ENCODE data around the gene WASL.
"Not testable (repeated sequence)": the region's sequence is repeated elsewhere in the genome, so short reads cannot be mapped to it uniquely, and the experiment has no call there.

WASL gene

DNA sequence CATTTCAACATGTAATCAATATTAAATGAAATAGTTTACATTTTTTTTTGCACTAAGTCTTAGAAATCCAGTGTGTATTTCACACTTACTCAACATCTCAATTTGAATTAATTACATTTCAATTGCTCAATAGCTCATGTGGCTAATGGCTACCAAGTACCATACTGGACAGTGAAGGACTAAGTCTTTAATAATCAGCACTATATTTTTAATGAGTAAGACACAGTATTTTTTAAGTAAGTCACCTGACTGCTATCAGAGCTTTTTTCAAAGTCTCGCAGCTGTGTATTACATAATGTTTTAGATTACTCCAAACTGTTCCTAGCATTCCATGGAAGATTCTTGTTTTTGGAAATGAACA, 19.6 kb downstream of the WASL start:
- no peak for DNase-seq

DNA sequence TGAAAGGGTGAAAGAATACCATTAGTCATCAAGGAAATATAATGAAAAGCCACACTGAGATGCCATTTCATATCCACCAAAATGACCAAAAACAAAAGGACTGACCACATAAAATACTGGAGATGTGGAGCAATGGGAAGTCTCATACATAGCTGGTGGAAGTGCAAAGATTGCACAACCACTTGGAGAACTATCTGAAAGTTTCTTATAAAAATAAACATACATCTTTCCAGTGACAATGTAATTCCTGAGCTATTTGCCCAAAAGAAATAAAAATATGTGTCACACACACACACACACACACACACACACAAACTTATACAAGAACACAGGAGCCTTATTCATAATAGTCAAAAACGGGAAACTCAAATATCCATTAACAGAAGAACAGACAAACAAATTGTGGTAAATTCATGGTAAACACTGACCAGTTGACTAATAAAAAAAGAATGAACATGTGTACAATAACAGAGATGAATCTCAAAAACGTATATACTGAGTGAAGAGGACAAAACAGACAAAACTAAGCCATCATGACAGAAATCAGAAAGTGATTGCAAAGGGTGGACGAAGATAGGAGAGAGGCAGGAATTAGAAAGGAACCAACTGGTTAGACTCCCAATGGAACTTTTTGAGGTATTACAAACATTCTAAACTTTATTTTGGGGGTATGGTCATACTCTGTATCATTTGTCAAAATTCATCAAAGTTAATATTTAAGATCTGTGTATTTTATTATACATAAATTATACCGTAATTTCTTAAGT, 21.5 kb downstream of the WASL start:
- DNase-seq: no peak

DNA sequence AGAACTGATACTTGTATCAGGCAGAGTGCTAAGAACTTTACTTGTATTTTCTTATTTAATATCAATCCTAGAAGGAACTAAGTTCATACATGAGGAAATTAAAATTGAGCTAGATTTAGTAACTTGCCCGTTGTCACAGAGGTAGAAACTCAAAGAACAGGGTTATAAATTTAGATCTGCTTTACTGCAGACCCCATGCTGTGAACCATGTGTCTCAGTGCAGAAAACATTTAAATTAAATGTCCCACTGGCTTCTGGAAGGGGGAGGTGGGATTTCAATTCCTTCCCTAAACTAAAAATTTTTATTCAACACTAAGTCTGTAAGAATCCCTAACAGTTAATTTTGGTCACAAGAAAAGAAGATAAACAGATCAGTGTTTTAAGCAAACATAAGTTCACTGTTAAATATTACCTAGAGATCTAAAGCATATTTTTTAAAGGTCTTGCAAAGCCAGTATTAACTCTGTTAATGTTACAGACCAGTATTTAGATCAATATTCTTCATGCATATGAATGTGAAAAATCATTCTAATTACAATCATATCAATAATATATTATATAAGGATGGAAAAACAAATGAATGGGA, 23.1 kb downstream of the WASL start:
- no peak for DNase-seq

DNA sequence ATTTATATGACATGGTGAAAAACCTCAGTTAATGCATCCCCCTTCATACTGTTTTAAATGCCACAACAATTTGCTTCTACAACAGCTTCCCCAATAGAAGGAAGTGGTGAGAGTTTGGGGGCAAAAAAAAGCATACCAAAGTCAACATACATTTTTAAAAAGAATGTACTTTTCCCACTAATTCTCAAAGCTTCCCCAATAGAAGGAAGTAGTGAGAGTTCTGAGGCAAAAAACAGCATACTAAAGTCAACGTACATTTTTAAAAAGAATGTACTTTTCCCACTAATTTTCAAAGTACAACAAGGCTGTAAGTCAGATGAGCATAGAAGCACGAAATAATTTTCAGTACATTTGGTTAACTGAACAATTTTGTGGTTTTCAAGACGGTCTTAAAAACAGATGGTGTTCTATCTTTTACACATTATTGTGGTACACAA, 24.0 kb downstream of the WASL start:
- DNase-seq: no peak

DNA sequence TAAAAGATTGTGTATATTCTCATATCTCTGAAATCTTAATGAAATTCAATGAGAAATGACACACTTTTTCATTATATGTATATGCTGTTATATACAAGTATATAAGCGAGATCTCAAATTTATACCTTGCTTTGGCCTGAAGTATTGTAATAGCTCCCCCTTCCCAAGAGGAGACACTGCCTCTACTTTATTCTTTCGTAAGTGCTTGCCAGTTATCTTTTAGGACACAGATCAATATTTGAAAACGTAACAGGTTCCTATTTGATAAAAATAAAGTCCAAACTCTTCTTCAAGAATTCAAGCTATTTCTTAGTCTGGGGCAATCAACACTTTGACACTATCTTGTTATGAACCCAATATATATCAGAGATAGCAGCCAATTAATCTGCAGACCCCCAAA, 24.9 kb downstream of the WASL start:
- no peak for DNase-seq

DNA sequence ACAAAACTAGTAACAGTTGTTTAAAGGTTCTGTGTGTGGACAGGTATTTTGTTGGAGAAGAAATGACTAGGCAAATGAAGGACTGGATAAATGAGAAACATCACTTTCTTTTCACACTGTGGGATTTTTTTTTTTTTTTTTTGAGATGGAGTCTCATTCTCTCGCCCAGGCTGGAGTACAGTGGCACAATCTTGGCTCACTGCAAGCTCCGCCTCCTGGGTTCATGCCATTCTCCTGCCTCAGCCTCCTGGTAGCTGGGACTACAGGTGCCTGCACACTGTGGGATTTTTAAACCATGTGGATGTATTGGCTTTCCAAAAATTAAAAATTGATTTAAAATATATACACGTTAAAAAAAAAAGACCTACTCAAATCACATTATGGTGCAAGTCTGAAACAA, 28.3 kb downstream of the WASL start:
- DNase-seq: not testable (repeated sequence)

DNA sequence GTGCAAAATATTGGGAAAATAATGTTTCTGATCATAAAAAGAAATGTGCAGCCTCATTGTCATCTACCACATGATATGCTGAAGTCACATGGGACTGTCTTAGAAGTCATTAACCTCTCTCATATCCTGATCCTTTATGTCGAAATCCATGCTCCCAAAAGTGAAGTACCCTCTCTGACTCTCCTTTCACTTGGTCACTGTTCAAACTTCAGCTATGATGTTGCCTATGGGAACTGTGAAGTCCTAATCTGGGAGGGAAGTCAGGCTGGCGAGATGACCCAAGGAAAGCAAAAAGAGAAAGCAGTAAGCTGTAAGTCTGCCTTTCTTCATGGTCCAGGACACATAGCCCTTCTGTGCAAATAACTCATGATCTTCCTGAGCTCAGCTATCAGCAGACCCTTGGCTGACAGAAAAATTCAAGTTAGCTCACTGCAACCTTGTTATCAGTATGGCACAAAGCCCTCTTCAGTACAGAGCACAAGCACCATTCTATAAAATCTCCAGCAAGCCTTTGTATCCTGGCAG, 29.5 kb downstream of the WASL start:
- DNase-seq: no peak

DNA sequence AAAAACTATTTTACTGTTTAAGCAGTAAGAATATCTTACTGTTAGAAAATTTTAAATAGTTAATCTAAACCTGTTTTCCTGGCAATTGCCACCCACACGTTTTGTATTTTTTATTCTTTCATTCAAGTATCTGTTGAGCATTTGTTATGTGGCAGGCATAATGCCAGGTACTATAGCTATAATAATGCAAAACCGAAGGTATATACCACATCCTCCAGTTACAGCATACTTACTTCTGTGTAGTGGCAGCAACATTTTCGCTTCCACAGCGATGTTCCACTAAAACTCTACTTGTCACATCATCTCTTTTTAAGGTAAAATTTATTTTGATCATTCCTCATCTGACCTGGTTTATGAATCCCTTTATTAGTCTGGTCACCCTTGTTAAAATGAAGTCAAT, 30.0 kb downstream of the WASL start:
- no peak for DNase-seq

DNA sequence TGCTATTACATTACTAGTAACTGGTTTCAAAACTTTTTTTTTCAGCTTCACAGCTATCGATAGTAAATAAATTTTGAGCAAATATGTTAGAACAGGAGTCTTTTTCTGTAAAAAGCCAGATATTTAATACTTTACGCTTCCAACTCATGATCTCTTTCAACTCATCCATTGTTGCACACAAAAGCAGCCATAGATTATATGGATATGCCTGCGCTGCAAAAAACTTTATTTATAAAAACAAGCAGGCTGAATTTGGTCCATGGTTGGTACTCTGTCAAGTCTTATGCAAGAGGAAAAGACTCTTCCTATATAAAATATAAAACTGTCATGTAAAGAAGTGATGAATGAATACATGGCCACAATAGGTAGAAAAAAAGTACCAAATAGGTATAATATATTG, 31.1 kb downstream of the WASL start:
- DNase-seq: no peak

DNA sequence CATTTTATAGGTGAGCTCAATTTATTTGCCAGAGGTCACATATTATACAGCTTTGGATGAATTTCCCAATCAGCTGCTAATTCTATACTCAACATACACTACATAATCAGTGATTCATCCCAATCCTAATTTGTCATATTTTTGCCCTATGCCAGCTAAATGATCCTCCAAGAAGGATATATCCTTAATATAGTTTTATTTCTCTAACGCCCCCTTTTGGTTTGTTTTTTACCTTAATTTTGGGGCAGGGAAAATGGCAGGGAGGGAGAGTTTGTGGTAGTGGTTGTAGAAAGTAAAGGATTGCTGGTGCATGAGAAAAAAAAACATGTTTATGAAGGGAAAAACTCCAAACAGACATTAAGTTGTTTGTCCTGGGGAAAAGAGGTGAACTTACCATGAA, 31.9 kb downstream of the WASL start:
- DNase-seq: no peak

DNA sequence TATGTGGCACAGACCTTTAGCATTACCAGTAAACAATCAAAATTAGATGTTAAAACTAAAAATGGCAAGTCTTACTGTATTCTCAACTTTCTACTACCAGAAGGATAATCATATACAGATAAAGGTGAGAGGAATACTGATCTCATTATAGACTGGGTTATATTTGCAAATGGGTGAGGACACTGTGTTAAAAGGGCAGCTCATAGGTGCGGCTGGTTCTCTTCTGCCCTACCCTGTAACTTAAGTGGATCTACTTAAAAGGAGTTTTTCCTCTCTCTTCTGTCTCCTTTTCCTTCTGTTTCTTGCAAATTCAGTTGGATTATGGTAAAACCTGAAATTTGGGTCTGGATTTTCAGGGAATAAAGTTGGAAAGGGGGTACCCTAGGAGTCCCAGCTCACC, 33.0 kb downstream of the WASL start:
- DNase-seq: no peak

DNA sequence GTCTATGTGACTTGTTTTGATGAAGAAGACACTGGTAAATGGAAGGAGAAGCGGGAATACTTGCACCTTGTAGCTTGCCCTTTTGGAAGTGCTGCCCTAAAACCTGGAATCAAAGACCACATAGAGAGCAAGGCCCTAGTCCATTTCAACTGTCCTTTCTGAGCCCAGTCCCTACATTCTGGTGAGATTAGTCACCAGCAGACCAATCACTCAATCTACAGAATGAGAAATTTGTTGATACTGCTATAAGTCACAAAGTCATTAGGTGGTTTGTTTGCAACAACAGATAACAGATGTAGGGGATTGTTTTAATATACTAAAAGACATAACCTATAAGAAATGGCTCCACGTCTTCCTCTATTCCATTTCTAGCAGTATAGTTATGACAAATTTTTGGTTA, 33.6 kb downstream of the WASL start:
- no peak for DNase-seq

DNA sequence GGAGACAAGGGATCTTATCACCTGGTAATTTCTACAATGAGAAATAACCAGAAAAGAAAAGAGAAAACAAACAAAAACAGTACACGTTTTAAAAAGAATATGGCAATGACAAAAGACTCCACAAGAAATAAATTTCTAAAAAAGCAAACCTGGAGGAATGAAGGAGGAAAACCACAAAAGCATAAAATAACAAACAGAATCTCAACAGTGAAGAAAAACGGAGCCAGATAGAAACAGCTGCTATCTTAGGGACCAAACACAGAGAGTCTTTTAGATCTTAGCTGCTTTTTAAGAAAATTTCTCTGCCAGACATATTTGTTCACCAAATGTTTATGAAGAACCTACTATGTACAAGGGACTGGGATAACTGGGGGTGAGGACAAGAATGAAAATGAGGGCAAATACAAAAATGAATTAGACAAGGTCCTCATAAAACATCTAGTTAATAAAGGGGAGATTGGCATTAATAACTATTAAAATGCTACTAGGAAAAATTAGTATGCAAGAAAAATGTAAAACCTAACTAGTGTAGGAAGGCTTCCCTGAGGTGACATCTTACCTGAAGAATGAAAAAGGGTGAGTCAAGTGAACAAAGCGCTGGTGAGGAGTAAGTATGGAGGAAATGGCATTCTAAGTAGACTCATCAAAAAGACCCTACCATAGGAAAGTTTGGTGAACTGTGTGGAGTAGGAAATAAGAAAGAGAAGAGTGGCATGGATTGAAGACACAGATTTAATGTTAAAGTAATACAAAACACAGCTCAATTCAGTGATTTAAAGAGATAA, 34.3 kb downstream of the WASL start:
- DNase-seq: no peak

DNA sequence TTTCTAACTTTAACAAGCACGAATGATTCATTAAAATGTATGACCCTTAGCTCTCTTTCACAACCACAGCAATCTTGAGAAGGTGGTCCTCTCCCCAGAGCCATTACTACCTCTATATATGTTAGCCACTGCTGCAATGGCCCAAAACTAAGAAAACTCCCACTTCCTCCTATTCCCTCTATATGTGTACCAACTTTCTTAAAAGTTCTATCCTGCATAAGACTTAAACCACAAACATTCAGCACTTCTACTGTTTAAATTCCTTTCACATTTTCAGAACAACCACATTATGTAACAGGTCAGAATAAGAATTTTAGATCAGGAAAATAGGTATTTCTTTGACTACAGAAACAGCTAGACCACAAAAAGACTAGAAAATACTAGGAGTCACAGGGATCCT, 36.2 kb downstream of the WASL start:
- no peak for DNase-seq

DNA sequence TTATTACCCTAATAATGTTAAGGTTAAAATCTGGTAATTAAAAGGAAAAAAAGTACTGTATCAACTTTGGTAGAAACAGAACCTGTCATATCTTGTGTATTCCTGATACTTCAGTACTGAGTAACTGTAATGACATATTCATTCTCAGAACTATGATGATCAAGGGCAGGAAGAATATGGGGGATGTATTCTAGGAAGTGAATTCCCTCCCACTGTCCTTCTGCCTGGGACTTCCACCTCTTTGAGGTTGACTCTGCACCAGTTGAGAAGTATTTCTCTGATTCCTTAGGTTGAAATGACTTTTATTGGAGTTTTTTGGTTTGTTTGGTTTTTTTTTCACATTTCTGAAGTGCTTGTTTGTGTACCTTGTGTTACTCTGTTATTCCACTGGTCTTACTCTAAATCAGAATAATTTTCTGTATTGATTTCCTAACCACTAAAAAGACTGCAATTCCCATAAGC, 36.9 kb downstream of the WASL start:
- DNase-seq: no peak

DNA sequence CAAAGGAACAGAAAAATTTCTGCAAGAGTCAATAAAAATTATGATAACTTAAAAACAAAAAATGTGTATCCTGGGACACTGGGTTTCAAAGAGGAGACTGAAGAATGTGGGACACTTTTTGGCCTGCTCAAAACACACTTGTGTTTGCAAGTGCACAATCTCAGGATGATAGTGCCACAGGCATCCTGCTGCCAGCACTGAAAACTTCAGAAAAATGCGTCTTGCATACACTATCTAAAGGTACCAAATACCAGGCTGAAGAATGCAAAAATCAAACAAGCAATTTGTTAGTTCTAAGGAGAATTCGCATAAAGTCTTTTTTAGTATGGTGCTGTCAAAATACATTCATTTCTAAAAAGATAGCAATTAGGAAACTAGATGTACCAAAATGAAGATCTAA, 38.1 kb downstream of the WASL start:
- DNase-seq: no peak

DNA sequence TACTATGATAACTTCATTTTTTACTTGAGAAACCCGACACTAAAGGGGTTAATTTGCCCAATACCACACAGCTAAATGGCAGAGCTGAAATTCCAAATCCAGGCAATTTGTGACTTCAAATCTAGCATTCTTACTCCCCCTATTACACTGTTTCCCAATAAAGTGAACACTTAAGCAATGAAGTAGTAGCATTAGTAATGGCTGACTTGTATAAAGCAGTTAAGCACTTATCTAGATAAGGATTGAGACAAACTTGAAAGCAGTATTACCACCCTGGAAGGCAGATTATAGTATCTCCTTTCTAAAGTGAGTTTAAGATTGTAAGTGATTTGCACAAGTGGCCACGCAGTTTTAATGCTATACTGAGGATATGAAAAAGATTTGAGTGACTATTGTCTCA, 39.3 kb downstream of the WASL start:
- DNase-seq: no peak

DNA sequence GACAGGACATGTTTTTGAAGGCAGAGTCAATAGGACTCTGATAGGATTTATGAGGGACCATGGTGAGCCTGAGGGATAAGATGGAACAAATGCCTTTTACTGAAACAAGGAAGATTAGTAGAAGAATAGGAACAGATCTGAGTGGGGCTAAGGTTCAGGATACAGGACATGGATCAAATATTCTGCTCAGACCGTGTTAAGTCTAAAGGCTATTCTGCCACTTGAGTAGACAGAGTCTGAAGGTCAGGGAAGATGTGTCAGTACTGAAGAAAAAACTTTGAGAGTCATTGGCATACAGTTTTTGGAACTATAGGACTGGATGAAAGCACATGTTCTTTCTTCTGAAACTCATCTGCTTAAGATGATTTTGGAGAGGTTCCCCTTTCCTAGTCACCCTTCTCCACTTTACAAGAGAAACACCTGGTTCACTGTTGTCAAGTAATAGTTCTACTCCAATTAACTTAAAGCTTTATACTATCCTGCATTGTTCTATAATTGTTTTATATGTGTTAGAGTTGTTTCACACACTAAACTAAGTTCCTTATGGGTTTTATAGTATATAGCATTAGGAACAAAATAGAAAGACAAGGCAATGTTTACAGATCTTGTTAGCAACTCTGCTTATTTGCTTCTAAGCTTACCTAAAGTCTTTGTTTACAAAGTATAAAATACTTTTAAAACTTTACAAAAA, 43.4 kb downstream of the WASL start:
- no peak for DNase-seq

DNA sequence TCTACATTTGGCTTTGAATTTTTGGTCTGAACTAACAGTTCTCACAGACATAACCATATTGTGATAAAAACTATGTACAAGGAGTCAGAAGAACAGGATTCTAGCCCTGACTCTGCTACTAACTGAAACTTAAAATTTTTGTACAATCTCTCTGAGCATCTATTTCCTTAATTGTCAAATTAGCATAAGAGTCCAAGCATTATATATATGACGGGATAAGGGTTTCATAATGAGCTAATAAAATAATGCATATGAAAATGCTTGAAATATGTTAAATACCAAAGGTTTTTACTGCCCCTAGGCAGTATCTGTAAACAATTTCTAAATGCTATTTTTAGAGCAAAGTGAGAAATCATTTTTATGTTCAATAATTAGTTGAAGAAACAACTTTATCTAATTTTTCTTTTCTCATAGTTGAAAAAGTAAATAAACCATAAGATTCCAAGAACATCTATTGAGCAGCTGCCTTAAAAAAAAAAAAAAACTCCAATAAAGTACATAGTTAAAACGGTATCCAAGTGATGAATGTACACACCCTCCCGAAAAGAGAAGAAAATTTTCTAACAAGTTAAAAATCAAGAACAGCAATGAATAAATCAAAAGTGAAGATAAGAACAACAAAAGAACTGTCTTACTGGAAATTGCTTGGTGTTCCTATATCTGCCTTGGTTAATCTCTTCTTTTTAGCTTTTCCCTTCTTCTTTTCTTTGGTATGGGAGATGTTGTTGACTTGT, 52.7 kb downstream of the WASL start:
- DNase-seq: no peak

DNA sequence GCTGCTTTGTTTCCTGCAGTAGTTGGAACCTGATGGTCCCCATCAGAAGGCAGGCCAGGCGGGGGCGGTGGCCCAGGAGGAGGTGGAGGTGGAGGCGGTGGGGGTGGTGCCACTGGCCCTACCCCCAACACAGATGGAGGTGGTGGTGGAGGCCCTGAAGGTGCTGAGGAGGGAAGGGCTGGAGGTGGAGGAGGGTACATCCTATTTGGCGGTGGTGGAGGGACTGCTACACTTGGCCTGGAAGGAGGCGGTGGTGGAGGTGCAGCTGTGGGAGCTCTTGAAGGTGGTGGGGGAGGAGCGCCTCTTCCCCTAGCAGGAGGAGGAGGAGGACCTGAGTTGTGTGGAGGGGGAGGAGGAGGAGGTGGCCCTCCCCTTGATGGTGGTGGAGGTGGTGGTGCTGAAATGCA, 56.3 kb downstream of the WASL start:
- DNase-seq: no peak

DNA sequence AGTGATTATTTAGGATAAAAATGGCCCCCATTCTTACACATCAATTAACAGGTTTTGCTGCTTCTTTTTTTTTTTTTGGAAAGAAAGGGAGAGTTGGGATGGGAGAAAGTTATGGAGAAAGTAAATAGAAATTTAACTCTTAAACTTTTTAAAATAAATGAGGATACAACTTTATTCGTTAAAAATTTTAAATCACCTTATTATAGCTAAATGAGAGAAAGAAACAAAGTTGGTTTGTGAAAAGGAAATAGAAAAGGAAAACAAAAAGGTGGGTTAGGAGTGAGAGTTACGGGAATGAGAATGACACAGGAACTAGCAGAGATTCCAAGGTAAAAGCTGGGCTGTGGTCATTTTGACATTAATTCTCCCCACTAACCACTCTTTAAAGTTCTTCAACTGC, 58.3 kb downstream of the WASL start:
- DNase-seq: no peak

DNA sequence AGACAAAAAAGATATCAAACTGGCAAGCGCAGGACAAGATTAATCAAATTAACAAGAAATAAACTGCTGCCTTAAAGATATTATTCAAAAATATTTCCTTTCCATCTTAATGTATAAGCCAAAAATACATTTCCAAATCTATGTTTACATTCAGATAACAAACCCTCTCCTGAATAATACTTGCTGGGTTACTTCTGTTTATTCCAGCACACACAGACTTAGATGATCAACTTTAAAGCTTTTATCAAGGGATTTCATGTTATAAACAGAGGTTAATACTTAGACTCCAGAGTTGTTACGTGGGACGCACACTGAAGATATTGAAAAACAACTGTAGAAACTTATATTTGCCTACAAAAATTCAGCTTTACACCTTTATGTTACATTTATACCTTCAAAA, 59.6 kb downstream of the WASL start:
- no peak for DNase-seq

DNA sequence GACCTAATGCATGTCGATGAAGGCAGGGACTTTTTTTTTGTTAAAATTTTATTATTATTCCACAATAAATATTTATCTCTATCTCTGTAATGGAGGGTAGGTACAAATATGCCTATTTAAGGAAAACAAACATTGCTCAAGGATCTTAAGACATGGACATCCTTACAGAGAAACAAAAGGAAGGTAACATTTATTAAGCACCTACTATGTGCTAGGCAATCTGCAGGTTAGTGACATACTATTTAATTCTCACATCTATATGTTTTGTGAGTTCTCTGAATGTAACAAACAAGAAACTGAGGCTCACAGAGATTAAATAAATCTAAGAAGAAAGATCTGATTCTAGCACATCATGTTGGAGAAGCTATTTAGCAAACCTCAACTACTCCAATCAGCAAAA, 61.1 kb downstream of the WASL start:
- no peak for DNase-seq

All from hippocampal formation (tissue), 2 donors.